Prostate gland (tissue), 2 donors: ENCODE results near the gene CYP1A2. TPM values are rescaled to one million over a fixed set of nuclear protein-coding genes. Genes with fewer than 3 reads are reported as not detected.

Experiments used
- DNase-seq: peaks from one replicate; pipeline ENCODE4 v3.0.0-alpha.2; 2019; ENCODE audit warnings: low spot score
- H3K27ac ChIP-seq, 2 donors: fragments of 200-600 bp; sonication (generic); 2 replicates each; pipeline ENCODE4 v1.5.1; 2017 to 2019
- H3K27me3 ChIP-seq: fragments of 200-600 bp; sonication (generic); replicated peaks from 2 replicates; pipeline ENCODE4 v1.5.1; 2019; ENCODE audit not compliant: insufficient read depth
- H3K36me3 ChIP-seq, 2 donors: fragments of 200-600 bp; sonication (generic); 1 replicate in 1 of 2; 2 replicates in 1 of 2; pipeline versions ENCODE4 v1.5.1 to v1.8.1; 2017 to 2019
- H3K4me1 ChIP-seq: fragments of 200-600 bp; sonication (generic); replicated peaks from 2 replicates; pipeline ENCODE4 v1.5.1; 2019
- H3K4me3 ChIP-seq, 2 donors: fragments of 200-600 bp; sonication (generic); 2 replicates each; pipeline ENCODE4 v1.5.1; 2017 to 2019
- H3K9me3 ChIP-seq: fragments of 200-600 bp; sonication (generic); 2 replicates; pipeline ENCODE4 v1.5.1; 2017
- POLR2A ChIP-seq: fragments of 450-650 bp; IDR thresholded peaks from one replicate; pipeline ENCODE4 v1.6.1; 2016; ENCODE audit warnings: antibody characterized with exemption, mild to moderate bottlenecking
- POLR2AphosphoS5 ChIP-seq: sonication (generic); formaldehyde crosslinking; IDR thresholded peaks from one replicate; pipeline ENCODE4 v1.6.1; 2017; ENCODE audit warnings: antibody characterized with exemption
- WGBS: methylation state at CpG from one replicate; pipeline ENCODE4 v1.1.5; 2018; 5-methylcytosine and 5-hydroxymethylcytosine counted together
- intact Hi-C: fragments of 100-400 bp; cut with DNase I; formaldehyde crosslinking; loops from one replicate; pipeline ENCODE4 v1.14.2; 2022
- total RNA-seq, 2 donors: library from RNA; depleted of rRNA; stranded (reverse); fragments of >200 nt; gene quantifications; one replicate each; pipeline ENCODE4 v1.1.0, GENCODE V29; 2016
- TF ChIP-seq, protein P1 (sequence below), 4 experiments: fragments of 200-600 bp in 2 of 4; fragments of 450-650 bp in 2 of 4; sonication (generic) in 2 of 4; IDR thresholded peaks; 1 replicate in 3 of 4; 2 replicates in 1 of 4; pipeline ENCODE4 v1.5.1; 2016 to 2019; ENCODE audit warnings: antibody characterized with exemption in 4 of 4, mild to moderate bottlenecking in 2 of 4, moderate library complexity in 2 of 4

CYP1A2 gene
- total RNA-seq, 2 donors from 2014 or later, result 0.46 TPM; not detected in 1

DNA sequence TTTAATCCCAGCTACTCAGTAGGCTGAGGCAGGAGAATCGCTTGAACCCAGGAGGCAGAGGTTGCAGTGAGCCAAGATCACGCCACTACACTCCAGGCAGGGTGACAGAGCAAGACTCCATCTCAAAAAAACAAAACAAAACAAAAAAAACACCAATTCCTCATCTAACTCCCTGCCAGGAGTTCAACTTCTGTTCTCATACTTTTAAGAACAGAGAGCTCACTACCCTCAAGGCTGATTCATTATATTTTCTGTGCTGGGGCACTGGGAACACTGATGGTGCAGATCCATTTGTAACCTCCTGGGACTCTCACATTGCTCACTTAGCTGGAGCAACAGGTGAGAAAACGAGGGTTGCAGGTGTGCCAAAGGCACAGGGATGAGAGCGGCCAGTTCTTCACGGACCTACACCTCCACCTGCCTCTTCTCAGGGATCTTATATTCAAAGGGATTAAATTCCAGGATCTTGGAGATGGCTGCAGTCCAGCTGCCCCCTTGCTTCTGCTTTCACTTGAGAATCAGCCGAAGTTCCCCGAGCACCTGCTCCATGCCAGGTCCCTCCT lies 20.9 kb downstream of the CYP1A2 start:
- no peak overlapping the region for H3K27ac ChIP-seq
- 68% methylated on average over 7 of the region's 7 CpGs for WGBS
- no peak overlapping the region for H3K4me3 ChIP-seq
- H3K36me3 ChIP-seq, result no peaks in the 10 kb centered on the region
- intact Hi-C loops, result loop anchor here (2.0 to 10.0 kb wide), 3 partner anchors 135 to 395 kb away; no protein-coding TSS in a partner anchor
- H3K27me3 ChIP-seq, result no peaks in the 10 kb centered on the region
- no peaks in the 10 kb centered on the region for H3K9me3 ChIP-seq
- TF ChIP-seq, protein P1, sequence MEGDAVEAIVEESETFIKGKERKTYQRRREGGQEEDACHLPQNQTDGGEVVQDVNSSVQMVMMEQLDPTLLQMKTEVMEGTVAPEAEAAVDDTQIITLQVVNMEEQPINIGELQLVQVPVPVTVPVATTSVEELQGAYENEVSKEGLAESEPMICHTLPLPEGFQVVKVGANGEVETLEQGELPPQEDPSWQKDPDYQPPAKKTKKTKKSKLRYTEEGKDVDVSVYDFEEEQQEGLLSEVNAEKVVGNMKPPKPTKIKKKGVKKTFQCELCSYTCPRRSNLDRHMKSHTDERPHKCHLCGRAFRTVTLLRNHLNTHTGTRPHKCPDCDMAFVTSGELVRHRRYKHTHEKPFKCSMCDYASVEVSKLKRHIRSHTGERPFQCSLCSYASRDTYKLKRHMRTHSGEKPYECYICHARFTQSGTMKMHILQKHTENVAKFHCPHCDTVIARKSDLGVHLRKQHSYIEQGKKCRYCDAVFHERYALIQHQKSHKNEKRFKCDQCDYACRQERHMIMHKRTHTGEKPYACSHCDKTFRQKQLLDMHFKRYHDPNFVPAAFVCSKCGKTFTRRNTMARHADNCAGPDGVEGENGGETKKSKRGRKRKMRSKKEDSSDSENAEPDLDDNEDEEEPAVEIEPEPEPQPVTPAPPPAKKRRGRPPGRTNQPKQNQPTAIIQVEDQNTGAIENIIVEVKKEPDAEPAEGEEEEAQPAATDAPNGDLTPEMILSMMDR (IDR thresholded peaks at IDR 0.05), result no peak
- TF ChIP-seq POLR2AphosphoS5 (no peak), POLR2A (no peak)
- H3K4me1 ChIP-seq, result no peaks in the 10 kb centered on the region
- no peak for DNase-seq

DNA sequence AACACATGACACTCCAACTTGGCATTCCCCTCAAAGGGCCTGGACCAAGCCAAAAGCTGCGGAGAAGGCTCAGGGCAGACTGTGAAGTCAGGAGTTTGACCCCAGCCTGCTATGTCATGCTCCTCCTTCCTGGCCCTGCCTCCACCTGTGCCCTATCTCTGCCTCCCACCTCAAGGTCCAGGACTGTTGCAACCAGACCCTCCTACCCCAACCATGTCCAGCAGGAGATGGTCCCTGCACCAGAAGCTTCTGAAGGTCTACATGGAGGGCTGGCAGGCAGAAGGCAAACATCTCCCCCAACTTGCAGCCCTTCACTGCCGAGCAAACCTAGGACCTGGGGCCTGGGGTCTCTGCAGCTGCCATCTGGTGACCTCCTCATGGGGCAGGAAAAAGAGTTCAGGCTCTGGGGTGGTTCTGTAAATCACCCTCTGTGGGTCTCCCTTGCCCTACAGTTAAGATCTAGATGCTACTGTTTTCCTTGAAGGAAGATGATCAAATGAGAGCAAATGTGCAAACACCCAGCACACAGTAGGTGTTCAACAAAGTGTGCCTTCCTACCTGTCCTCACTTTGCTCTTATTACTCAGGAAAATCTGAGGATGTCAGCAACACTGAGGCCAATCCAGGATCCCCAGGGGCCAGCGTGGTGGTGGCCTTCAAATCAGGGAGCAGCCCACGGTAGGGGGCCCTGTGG lies 21.7 kb downstream of the CYP1A2 start:
- Histone ChIP-seq H3K4me3 (no peak overlapping the region), H3K27ac (no peak overlapping the region), H3K36me3 (no peaks in the 10 kb centered on the region), H3K9me3 (no peaks in the 10 kb centered on the region), H3K27me3 (no peaks in the 10 kb centered on the region), H3K4me1 (no peaks in the 10 kb centered on the region)
- no peak for DNase-seq
- intact Hi-C loops, result loop anchor here (2.0 kb wide), 1 partner anchor 180 kb away; no protein-coding TSS in a partner anchor
- no peak for TF ChIP-seq POLR2AphosphoS5
- TF ChIP-seq, protein P1 (IDR thresholded peaks at IDR 0.05), result no peak
- TF ChIP-seq POLR2A, result no peak
- WGBS, result 66% methylated on average over 4 of the region's 4 CpGs

DNA sequence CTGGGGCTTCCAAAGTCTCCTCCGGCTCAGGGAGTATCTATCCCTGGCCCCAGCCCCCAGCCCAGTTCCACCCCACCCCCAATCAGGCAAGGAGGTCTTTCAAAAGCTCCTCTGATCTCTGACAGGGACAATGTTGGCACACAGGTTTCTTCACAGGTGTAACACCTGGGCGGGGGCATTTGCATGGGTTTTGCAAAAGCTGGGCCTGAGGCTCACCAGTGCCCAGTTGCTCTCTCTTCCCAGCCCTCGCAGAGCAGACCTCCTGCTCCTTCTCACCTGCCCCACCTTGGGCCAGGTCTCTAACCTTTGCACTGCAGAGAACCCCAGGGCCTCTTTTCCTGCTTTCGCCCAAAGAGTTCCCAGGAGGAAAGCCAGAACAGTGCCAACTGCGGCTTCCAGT lies 24.7 kb downstream of the CYP1A2 start:
- Histone ChIP-seq H3K27ac (no peak overlapping the region), H3K36me3 (no peaks in the 10 kb centered on the region), H3K27me3 (no peaks in the 10 kb centered on the region), H3K4me1 (no peaks in the 10 kb centered on the region), H3K4me3 (no peak overlapping the region), H3K9me3 (no peaks in the 10 kb centered on the region)
- DNase-seq, result no peak
- intact Hi-C loops, result no loop called here
- WGBS, result 71% methylated on average over 5 of the region's 5 CpGs
- TF ChIP-seq POLR2AphosphoS5, result no peak
- TF ChIP-seq POLR2A, result no peak
- TF ChIP-seq, protein P1 (IDR thresholded peaks at IDR 0.05), result no peak

DNA sequence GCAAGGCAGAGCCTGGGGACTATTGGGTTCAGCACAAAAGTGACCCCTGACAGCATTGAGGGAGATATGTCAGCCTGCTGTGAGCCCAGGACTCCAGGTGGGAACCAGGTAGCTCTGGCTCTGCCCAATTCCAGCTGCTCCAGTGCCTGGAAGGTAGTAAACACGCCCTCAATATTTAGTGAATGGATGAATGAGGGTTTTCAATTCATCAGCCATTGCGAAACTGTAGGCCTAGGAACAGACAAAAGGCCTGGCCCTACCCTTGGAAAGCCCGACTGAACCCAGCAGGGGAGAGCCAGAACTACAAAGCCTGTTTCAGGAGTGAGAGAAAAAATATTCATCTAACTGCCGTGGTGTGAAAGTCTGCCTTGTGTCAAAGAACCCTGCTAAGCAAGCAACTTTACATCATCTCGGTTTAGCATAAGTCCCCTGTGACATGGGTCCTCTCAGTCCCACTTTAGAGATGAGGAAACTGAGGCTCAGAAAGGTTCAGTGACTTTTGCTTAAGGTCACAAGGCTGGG lies 25.1 kb downstream of the CYP1A2 start:
- intact Hi-C loops, result no loop called here
- Histone ChIP-seq H3K27ac (no peak overlapping the region), H3K9me3 (no peaks in the 10 kb centered on the region), H3K27me3 (no peaks in the 10 kb centered on the region), H3K36me3 (no peaks in the 10 kb centered on the region), H3K4me3 (no peak overlapping the region), H3K4me1 (no peaks in the 10 kb centered on the region)
- DNase-seq, result no peak
- whole genome bisulfite sequencing, result 67% methylated on average over 5 of the region's 5 CpGs
- TF ChIP-seq, protein P1 (IDR thresholded peaks at IDR 0.05), result no peak
- TF ChIP-seq POLR2AphosphoS5 (no peak), POLR2A (no peak)
